Measurements from ENCODE around the gene ACO1.

DNA sequence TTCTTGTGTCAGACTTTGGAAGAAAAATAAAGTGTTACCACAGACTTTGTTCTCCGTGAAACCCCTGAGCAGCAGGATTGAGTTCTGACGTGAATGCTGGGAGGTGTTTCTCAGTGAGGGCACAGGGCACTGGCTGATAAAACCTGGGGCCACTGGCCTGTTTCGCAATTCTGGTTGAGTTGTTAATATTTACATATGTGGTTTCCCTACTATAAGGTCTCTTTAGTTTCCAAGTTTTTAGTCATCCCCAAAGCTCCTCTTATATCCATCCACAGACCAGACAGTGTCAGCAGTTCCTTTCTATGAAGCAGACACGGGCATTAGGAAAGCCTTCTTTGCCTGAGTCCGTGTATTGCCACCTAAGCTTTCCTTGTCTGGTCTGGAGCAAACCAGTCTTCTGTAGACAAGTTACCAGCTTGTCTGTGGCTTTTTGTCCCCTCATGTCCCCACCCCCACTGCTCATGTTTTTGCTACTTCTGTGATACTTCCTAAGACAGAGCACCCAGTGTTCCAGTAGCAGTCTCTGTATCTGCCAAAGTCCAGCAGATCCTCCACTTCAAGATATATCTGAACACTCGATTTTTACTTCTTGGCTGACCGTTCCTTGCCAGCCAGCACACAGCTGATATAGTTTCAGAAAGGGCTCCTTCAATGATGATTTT, 42.0 kb downstream of the ACO1 start:
- TF ChIP-seq CTCF (IDR thresholded peaks at IDR 0.05; ENCODE audit: low read length): no peak
- TF ChIP-seq EZH2 (IDR thresholded peaks at IDR 0.05; ENCODE audit: borderline replicate concordance, low read length): no peak

All from OCI-LY1 (cell line).